Adrenal gland (tissue), 12 donors: ENCODE results near the gene PRM1. TPM values are rescaled to one million over a fixed set of nuclear protein-coding genes. Genes with fewer than 3 reads are reported as not detected.

Experiments used
- DNase-seq, 7 donors: peaks; one replicate each; pipeline ENCODE4 v3.0.0-alpha.2; 2019 to 2020
- H3K27ac ChIP-seq, 5 donors: fragments of 200-600 bp; sonication (generic) in 4 of 5; 1 replicate in 3 of 5; 2 replicates in 2 of 5; pipeline versions ENCODE4 v1.5.1 to v1.8.0; 2016 to 2020; ENCODE audit warnings: mild to moderate bottlenecking in 1 of 5
- H3K27me3 ChIP-seq: fragments of 200-600 bp; 2 replicates; pipeline ENCODE4 v1.8.0; 2021
- H3K36me3 ChIP-seq, 2 donors: fragments of 200-600 bp; replicated peaks in 1 of 2; 1 replicate in 1 of 2; 2 replicates in 1 of 2; pipeline versions ENCODE4 v1.5.1 to v1.8.0; 2018 to 2022
- H3K4me1 ChIP-seq, 2 donors: fragments of 200-600 bp; replicated peaks in 1 of 2; 1 replicate in 1 of 2; 2 replicates in 1 of 2; pipeline versions ENCODE4 v1.5.1 to v1.8.0; 2018 to 2021
- H3K4me3 ChIP-seq, 4 donors: fragments of 200-600 bp; sonication (generic) in 3 of 4; one replicate each; pipeline ENCODE4 v1.5.1; 2016 to 2018
- H3K9me3 ChIP-seq, 3 donors: fragments of 200-600 bp; sonication (generic) in 1 of 3; replicated peaks in 1 of 3; 1 replicate in 2 of 3; 2 replicates in 1 of 3; pipeline versions ENCODE4 v1.5.1 to v1.8.0; 2016 to 2021
- POLR2A ChIP-seq, 2 donors: fragments of 450-650 bp; IDR thresholded peaks; one replicate each; pipeline ENCODE4 v1.6.1; 2017; ENCODE audit warnings: antibody characterized with exemption in 2 of 2, mild to moderate bottlenecking in 2 of 2, moderate library complexity in 1 of 2
- WGBS, 4 donors: extraction: QIAGEN DNeasy Blood & Tissue Kit in 2 of 4; methylation state at CpG; one replicate each; pipeline versions ENCODE4 v1.1.5 to v1.1.7; 2013 to 2017; 5-methylcytosine and 5-hydroxymethylcytosine counted together
- intact Hi-C, 2 donors: fragments of 100-400 bp; cut with DNase I; formaldehyde crosslinking; loops; one replicate each; pipeline versions ENCODE4 v1.14.1 to v1.15.0; 2022 to 2023
- polyA plus RNA-seq, 3 donors: library from polyadenylated mRNA; stranded (reverse); fragments of 200-250 nt in 2 of 3; fragments of 350-450 nt in 1 of 3; fragmentation: Illumina TruSeq in 1 of 3; extraction: RNeasy Lipid Tissue Mini Kit (QIAGEN cat#74804) in 1 of 3; gene quantifications; one replicate each; pipeline ENCODE4 v1.2.3, GENCODE V29; 2013 to 2014
- total RNA-seq, 9 donors: library from RNA; depleted of rRNA in 4 of 9; stranded (reverse); fragments of >200 nt in 4 of 9; fragments of 120-200 nt in 1 of 9; fragmentation: NEBNext Ultra II Directional in 1 of 9; extraction: Animal tissue kit (Norgen Biotek cat#: 25700) in 1 of 9; gene quantifications; one replicate each; pipeline versions ENCODE4 v1.1.0 to v1.2.4, GENCODE V29; 2013 to 2023
- TF ChIP-seq, protein P1 (sequence below), 6 experiments: fragments of 450-650 bp in 4 of 6; fragments of 200-600 bp in 2 of 6; sonication (generic) in 1 of 6; IDR thresholded peaks; 1 replicate in 5 of 6; 2 replicates in 1 of 6; pipeline versions ENCODE4 v1.5.1 to v1.8.0; 2016 to 2021; ENCODE audit warnings: antibody characterized with exemption in 6 of 6, mild to moderate bottlenecking in 2 of 6, moderate library complexity in 1 of 6
- donor health status: healthy with polysubstance abuse.
- donor health status: Bipolar disorder and iron deficiency.
- donor health status: DM: yes; HTN: yes; CAD: no.
- donor health status: DM: no; HTN: no; CAD: no.
- donor health status: DM: no; HTN: no; CAD: no.
- donor health status: DM: yes; HTN: yes; CAD: no.

Gene PRM1
- total and polyA plus RNA-seq, 12 donors = not detected

DNA sequence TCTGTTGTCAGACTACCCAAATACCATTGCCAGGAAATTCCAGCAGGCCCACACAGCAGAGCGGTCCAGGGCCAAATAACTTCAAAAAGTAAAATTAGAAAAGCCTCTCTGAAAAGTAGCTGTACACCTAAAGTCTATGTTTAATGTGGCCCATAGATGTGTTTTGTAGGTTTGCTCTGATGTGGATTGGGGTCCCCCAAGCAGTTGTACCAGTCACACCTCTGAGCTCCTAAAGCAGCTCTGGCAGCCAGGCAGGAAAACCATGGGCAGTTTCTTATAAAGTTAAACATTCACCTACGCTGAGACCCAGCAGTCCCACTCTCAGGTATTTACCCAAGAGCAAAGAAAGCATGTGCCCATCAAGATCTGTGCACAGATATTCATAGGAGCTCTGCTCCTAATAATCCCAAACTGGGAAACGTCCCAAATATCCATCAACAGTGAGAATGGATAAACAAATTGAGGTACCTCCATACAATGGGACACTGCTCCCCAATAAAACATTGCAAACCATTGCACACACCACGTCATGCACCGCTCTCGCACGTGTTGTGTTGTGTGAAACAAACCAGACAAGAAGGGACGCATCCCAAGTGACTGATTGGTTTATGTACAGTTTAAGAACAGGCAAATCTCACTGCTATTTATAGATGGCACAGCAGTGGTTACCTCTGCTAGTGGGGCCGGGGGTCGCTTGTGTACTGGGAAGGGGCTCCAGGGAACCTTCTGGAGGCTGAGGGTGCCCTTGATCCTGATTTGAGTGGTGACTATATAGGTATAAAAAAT is 15.8 kb upstream of the PRM1 start:
- no peak for TF ChIP-seq POLR2A (IDR thresholded peaks at IDR 0.05)
- TF ChIP-seq, protein P1, sequence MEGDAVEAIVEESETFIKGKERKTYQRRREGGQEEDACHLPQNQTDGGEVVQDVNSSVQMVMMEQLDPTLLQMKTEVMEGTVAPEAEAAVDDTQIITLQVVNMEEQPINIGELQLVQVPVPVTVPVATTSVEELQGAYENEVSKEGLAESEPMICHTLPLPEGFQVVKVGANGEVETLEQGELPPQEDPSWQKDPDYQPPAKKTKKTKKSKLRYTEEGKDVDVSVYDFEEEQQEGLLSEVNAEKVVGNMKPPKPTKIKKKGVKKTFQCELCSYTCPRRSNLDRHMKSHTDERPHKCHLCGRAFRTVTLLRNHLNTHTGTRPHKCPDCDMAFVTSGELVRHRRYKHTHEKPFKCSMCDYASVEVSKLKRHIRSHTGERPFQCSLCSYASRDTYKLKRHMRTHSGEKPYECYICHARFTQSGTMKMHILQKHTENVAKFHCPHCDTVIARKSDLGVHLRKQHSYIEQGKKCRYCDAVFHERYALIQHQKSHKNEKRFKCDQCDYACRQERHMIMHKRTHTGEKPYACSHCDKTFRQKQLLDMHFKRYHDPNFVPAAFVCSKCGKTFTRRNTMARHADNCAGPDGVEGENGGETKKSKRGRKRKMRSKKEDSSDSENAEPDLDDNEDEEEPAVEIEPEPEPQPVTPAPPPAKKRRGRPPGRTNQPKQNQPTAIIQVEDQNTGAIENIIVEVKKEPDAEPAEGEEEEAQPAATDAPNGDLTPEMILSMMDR (IDR thresholded peaks at IDR 0.05) = no peak
- H3K27ac ChIP-seq = no peak overlapping the region
- intact Hi-C loops = loop anchor here in 1 of 2 donors (10.0 kb wide), 1 partner anchor 52 kb away; no protein-coding TSS in a partner anchor
- H3K27me3 ChIP-seq = no peaks in the 10 kb centered on the region
- DNase-seq = no peak
- 63 to 75% (median 71%) methylated on average over 9 to 10 of the region's 10 CpGs for WGBS, 4 donors
- no peak overlapping the region for H3K4me3 ChIP-seq
- no peaks in the 10 kb centered on the region for H3K36me3 ChIP-seq
- no peaks in the 10 kb centered on the region for H3K9me3 ChIP-seq
- peaks cover 0 to 7% of the 10 kb centered on the region in 2 donors for H3K4me1 ChIP-seq

DNA sequence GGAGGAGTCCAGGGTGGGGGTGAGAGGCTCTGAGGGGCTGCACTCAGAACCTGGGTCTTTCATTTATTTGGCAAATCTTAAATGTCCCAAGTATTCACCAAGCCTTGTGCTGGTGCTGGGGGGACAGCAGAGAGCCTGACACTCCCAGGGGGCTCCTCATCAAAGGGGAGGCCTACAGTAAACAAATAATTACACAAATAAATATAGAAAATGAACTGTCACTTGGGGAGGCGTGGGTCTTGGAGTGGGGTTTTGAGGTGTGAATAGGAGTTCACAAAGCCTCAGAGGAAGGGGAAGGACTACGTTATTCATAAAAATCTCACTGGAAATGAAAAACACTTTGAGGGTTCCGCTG is 15.2 kb upstream of the PRM1 start:
- Histone ChIP-seq H3K27ac (no peak overlapping the region), H3K36me3 (no peaks in the 10 kb centered on the region), H3K9me3 (no peaks in the 10 kb centered on the region), H3K27me3 (no peaks in the 10 kb centered on the region), H3K4me1 (peaks cover 0 to 7% of the 10 kb centered on the region in 2 donors), H3K4me3 (no peak overlapping the region)
- WGBS, 4 donors = 72 to 95% (median 89%) methylated on average over 3 of the region's 3 CpGs
- no peak for DNase-seq
- TF ChIP-seq POLR2A (IDR thresholded peaks at IDR 0.05) = no peak
- TF ChIP-seq, protein P1 (IDR thresholded peaks at IDR 0.05) = no peak
- intact Hi-C loops = loop anchor here in 1 of 2 donors (10.0 kb wide), 1 partner anchor 52 kb away; no protein-coding TSS in a partner anchor

DNA sequence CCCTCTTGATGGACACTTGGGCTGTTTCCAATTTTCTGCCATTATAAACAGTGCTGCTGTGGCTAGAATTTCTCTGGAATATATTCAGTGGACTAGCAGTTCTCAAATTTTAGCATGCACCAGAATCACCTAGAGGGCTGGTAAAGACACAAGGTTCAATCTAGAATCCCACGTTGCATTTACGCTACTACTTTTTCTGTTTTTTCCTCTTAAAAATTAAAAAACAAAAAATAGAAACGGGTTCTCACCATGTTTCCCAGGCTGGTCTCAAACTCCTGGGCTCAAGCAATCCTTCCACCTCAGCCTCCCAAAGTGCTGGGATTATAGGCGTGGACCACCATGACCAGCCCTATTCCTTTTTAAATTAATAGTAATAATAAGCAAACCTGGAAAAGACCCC is 14.5 kb upstream of the PRM1 start:
- H3K9me3 ChIP-seq = no peaks in the 10 kb centered on the region
- TF ChIP-seq POLR2A (IDR thresholded peaks at IDR 0.05) = no peak
- TF ChIP-seq, protein P1 (IDR thresholded peaks at IDR 0.05) = no peak
- no peak overlapping the region for H3K4me3 ChIP-seq
- H3K36me3 ChIP-seq = no peaks in the 10 kb centered on the region
- H3K27ac ChIP-seq = no peak overlapping the region
- peaks cover 0 to 7% of the 10 kb centered on the region in 2 donors for H3K4me1 ChIP-seq
- no peaks in the 10 kb centered on the region for H3K27me3 ChIP-seq
- intact Hi-C loops = loop anchor here in 1 of 2 donors (10.0 kb wide), 1 partner anchor 51 kb away; no protein-coding TSS in a partner anchor
- 86 to 96% (median 89%) methylated on average over 4 of the region's 4 CpGs for WGBS, 4 donors
- DNase-seq = no peak

DNA sequence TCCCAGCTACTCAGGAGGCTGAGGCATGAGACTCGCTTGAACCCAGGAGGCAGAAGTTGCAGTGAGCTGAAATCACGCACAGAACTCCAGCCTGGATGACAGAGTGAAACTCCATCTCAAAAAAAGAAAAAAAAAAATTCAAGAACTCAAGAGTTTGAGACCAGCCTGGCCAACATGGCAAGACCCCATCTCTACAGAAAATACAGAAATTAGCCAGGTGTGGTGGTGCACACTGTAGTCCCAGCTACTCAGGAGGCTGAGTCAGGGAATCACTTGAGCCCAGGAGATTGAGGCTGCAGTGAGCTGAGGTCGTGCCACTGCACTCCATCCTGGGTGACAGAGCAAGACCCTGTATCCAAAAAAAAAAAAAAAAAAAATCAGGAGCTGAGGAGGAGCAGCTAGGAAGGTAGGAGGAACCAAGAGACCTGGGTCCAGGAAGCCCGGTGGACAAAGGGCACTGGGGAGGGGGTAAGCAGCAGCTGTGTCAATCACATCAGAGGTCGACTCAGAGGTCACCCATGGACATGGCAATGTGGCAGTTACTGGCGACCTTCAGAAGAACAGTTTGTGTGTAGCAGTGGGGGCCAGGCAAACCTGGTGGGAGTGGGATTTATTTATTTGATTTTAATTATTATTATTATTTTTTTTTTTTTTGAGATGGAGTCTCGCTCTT is 11.1 kb upstream of the PRM1 start:
- 73 to 87% (median 82%) methylated on average over 7 of the region's 7 CpGs for WGBS, 4 donors
- Histone ChIP-seq H3K9me3 (no peaks in the 10 kb centered on the region), H3K27ac (no peak overlapping the region), H3K27me3 (no peaks in the 10 kb centered on the region), H3K4me1 (peaks cover 0 to 3% of the 10 kb centered on the region in 2 donors), H3K36me3 (no peaks in the 10 kb centered on the region), H3K4me3 (no peak overlapping the region)
- TF ChIP-seq, protein P1 (IDR thresholded peaks at IDR 0.05) = no peak
- no peak for TF ChIP-seq POLR2A (IDR thresholded peaks at IDR 0.05)
- intact Hi-C loops = loop anchor here in 1 of 2 donors (10.0 kb wide), 1 partner anchor 47 kb away; no protein-coding TSS in a partner anchor
- DNase-seq = no peak
